HG03066 (cell line): ENCODE measurements around the gene TRIP6.

ENCODE experiments used
- ATAC-seq: cut with Tn5 transposase; IDR thresholded peaks from one replicate; pipeline ENCODE4 v1.9.1; 2021; ENCODE audit warnings: low read depth; ENCODE audit not compliant: unreplicated experiment

Gene TRIP6, protein sequence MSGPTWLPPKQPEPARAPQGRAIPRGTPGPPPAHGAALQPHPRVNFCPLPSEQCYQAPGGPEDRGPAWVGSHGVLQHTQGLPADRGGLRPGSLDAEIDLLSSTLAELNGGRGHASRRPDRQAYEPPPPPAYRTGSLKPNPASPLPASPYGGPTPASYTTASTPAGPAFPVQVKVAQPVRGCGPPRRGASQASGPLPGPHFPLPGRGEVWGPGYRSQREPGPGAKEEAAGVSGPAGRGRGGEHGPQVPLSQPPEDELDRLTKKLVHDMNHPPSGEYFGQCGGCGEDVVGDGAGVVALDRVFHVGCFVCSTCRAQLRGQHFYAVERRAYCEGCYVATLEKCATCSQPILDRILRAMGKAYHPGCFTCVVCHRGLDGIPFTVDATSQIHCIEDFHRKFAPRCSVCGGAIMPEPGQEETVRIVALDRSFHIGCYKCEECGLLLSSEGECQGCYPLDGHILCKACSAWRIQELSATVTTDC

GRCh38 chr7:100867040-100867775, at the start of gene TRIP6:
TRIP6 (plus strand) TSS chr7:100867387; CDS start chr7:100867498, 111 bp downstream.
- peak; percentile 50 for ATAC-seq

DNA sequence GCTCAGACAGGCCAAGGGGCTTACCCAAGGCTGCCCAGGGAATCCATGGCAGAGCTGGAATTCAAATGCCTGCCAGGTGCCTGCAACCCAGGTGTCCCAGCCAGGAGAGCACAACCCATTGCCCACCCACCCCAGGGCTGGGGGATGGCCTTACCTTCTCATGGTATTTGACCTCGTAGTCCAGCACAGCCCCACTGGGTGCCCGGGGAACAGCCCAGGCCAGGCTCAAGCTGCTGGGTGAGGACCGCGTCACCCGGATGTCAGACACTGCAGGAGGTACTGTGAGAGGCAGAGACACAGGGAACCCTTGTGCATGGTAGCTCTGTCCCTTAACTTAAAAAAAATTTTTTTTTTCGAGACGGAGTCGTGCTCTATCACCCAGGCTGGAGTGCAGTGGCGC, 48.8 kb upstream of the TRIP6 start:
- no peak for ATAC-seq

DNA sequence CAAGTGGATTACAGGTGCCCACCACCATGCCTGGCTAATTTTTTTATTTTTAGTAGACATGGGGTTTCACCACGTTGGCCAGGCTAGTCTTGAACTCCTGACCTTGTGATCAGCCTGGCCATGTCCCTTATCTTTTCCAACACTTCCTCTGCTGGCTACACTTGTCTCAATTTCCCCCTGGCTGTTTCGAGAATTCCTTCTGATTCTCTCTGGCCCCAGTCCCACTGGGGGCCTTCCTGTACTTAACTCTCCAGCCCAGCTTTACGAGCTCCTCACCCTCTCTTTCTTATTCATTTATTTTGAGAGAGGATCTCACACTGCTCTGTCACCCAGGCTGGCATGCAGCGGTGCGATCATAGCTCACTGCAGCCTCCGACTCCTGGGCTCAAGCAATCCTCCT, 48.4 kb upstream of the TRIP6 start:
- ATAC-seq: no peak

DNA sequence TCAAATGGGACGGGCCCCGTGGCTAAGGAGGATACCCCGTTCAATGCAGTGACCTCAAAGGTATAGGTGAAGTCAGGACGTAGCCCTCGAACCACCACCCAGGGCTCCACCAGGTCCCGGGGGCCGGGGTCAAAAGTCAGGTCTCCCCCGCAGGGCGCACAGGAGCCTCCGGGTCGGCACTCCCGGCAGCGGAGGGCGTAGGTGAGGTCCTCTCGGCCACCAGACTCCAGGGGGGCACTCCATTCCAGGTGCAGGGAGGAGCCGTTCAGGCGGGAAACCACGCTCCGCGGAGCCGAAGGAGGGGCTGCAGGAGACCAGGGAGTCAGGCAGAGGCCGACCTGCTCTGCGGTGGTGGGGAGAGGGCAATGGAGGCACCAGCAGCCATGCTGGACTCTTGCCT, 47.6 kb upstream of the TRIP6 start:
- no peak for ATAC-seq

DNA sequence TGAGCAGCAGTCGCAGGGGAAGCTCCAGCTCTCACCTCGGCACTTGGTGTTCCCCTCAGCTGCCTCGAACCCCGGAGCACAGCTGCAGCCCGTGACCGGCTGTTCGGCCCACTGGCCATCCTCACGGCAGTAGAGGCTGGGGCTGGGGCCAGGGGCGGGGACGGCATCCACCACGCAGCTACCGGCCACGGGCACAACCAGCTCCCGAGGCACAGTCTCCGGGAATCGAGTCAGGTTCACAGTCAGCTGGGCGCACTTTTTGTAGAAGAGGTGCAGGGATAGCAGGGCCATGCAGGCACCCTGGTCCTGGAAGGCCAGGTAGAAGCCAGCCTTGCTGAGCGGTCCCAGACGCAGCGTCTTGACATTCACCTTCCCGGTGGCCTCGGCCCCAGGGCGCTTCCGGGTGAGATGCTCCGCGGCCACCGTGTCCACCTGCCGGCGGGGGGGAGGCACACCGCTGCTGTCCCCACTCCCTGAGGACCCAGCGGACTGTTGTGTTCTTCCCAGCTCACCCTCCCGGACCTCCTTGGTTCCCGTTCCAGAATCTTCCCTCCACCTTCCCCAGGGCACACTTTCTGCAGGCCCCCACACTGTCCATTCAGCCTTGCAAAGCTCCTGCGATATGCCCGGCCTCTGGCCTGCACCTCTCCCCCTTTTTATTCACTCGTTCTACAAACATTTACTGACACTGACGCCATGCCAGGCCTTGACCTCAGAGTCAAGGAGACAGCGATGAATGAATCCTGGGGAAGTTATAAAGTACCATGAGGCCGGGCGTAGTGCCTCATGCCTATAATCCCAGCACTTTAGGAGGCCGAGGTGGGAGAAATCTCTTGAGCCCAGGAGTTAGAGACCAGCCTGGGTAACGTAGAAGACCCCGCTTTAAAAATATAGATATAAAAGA, 44.7 kb upstream of the TRIP6 start:
- ATAC-seq: no peak

- no peak for ATAC-seq
Measured at GRCh38 chr7:100823140-100823525, 44.1 kb upstream of the TRIP6 start.

- no peak for ATAC-seq
Measured at GRCh38 chr7:100823534-100823933, 43.7 kb upstream of the TRIP6 start.

GRCh38 chr7:100824499-100825214, 42.5 kb upstream of the TRIP6 start:
- no peak for ATAC-seq

DNA sequence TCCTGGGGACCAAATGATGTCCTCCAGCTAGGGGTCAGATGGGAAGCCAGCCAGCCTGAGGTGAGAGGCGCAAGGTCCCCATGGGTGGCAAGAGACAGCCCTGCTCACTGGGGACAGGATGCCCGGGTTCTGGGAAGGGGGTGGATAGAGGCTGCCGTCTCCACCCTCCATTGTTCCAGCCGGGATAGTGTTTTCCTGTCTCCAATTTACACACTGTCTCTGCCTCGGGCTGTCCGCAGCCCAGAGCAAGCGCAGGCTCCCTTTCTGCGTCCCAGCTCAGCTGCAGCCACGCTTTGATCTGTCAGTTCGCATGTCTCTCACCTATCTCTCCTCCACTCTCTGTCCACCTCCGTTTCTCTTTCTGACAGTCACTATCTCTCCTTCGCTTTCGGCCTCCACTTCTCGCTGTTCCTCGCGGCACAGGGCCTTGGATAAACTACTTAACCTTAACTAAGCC, 41.9 kb upstream of the TRIP6 start:
- ATAC-seq: no peak

GRCh38 chr7:100825751-100826513, 41.3 kb upstream of the TRIP6 start:
- no peak for ATAC-seq

GRCh38 chr7:100826514-100827329, 40.5 kb upstream of the TRIP6 start:
- no peak for ATAC-seq

- no peak for ATAC-seq
Measured at GRCh38 chr7:100827330-100828226, 39.6 kb upstream of the TRIP6 start, which contains the start of gene EPHB4. EPHB4 (minus strand) TSS chr7:100827523; CDS start chr7:100827030, 493 bp downstream.

DNA sequence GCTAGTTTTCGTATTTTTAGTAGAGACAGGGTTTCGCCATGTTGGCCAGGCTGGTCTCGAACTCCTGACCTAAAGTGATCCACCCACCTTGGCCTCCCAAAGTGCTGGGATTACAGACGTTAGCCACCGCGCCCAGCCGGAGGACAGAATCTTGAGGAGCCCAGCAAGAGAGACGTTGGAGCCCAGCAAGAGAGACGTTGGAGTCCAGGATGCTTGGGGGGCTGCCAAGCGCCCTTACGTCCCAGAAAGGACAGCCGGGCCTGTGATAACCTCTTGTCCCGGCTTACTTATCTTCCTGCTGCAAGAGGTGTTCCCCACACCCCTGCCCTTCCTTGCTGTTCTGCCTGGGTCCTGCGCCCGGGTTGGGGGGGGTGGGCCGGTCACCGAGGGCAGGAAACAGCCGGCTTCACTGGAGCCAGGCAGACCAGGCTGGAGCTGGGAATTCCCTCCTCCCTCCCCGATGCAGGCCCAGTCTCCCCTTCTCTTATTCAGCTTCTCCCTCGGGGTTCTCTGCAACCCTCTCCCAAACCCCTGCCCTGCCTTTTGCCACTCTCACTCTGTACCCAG, 38.0 kb upstream of the TRIP6 start:
- ATAC-seq: no peak

- ATAC-seq: no peak
Measured at GRCh38 chr7:100830396-100830795, 36.8 kb upstream of the TRIP6 start.

DNA sequence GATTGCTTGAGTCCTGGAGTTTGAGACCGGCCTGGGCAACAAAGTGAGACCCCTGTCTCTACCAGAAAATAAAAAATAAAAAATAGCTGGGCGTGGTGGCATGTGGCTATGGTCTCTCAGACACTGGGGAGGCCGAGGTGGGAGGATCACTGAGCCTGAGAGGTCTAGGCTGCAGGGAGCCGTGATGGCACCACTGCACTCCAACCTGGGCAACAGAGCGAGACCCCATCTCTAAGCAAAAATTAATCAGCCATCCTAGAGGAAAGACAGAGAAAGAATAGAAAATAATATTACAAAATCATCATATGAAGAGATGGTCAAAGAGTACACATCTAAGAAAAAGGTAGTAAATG, 34.9 kb upstream of the TRIP6 start:
- ATAC-seq: no peak

DNA sequence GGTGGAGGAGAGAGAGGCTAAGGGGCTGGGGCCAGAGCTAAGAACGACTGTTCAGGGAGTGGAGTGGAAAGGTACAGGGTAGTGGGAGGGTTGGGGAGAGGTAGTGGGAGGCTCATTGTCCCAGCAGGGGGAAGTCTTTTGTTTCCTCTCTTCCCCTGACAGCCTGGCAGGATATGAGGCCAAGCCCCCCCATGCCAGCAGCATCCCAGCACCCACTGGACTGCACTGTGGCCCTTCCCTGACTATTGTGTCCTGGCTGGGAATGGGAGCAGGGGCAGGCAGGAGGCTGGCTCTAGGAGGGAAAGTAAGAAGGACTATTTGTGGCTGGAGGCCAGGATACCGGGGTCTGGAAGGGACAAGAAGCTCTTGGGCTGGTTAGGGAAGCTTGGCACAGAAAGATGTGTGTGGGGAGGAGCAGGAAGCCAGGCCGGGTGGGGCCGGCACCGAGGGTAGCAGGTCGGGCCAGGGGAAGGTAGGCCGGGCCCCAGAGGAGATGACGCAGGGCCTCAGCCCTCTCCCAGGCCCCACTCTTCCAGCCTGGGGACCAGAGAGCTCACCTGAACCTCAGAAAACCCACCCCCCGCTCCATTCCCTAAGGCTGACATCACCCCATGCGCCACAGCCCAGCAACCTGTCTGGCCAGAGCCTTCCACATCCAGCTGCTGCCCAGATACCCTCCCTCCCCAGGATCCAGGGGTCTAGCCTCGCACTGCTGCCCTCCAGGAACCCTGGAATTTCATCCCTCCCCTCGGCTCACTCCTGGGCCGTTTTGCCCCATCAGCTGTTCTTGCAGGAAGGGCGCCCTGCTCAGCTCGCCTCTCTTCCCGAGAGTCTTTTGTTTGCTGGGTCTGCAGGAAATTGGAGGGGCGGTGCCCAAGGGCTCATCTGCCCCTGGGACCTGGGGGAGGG, 31.0 kb upstream of the TRIP6 start:
- ATAC-seq: no peak
